Inflammatory macrophage (primary cell): ENCODE results near the gene ANGPTL2.
"Not testable (repeated sequence)": the region's sequence is repeated elsewhere in the genome, so short reads cannot be mapped to it uniquely, and the experiment has no call there.

ENCODE experiments used
- DNase-seq, 2 donors: peaks; one replicate each; pipeline ENCODE4 v3.0.0-alpha.2; 2020 to 2022
- total RNA-seq, 18 experiments: gene quantifications; one replicate each; lab custom pipeline; 2026; ENCODE audit warnings: mixed read lengths in 6 of 18, inconsistent platforms in 2 of 18; lab: John Stamatoyannopoulos, UW

ANGPTL2 gene
- total RNA-seq: 0 to 0.32 (median 0.04) reads per million in 18 experiments

- peak; percentile 32 to 50 for DNase-seq
Measured at GRCh38 chr9:127122176-127123063, at the start of gene ANGPTL2. ANGPTL2 (minus strand) TSS chr9:127122635; CDS start chr9:127108731, 13,904 bp downstream.

DNA sequence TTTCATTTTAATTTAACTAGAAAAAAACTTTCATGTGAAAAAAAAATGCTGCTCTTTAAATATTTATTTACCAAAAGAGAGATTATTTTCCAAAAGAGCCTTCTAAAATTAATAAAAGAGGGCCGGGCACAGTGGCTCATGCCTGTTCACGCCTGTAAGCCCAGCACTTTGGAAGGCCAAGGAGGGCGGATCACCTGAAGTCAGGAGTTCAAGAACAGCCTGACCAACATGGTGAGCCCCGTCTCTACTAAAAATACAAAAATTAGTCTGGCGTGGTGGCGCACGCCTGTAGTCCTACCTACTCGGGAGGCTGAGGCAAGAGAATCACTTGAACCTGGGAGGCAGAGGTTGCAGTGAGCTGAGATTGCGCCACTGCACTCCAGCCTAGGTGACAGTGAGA, 48.9 kb upstream of the ANGPTL2 start:
- not testable (repeated sequence) for DNase-seq

- DNase-seq: no peak
Measured at GRCh38 chr9:127170652-127171051, 48.2 kb upstream of the ANGPTL2 start.

GRCh38 chr9:127170103-127170502, 47.7 kb upstream of the ANGPTL2 start:
- no peak for DNase-seq

DNA sequence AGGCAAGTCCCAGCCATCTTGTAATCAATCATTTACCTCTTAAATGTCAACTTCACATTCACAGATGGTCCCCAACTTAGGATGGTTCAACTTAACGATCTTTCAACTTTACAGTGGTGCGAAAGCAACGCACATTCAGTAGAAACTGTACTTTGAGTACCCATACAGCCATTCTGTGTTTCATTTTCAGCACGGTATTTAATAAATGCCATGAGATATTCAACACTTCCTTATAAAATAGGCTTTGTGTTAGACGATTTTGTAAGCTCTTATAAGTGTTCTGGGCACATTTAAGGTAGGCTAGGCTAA, 47.1 kb upstream of the ANGPTL2 start:
- DNase-seq: no peak

- no peak for DNase-seq
Measured at GRCh38 chr9:127168756-127169574, 46.5 kb upstream of the ANGPTL2 start.

GRCh38 chr9:127167560-127168326, 45.3 kb upstream of the ANGPTL2 start:
- no peak for DNase-seq

GRCh38 chr9:127166651-127167524, 44.5 kb upstream of the ANGPTL2 start:
- no peak for DNase-seq

DNA sequence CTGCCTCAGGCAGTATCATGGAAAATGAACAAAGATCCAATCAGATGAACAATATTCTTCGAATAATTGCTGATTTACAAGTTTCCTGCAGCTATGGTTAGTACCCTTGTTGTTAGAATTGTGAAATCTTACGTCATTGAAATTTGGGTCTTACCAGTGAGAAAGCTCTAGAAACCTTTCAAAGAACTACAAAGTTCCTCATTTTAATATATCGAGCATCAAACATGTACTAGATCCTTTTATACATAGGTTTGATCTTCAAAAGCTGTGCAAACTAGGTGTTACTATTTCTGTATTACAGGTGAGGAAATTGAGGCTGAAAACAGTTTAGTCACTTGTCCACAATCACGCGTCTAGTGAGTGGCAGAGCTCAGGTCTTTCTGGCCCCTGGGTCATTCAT, 43.7 kb upstream of the ANGPTL2 start:
- DNase-seq: peak in 1 of 2 donors; percentile 26

DNA sequence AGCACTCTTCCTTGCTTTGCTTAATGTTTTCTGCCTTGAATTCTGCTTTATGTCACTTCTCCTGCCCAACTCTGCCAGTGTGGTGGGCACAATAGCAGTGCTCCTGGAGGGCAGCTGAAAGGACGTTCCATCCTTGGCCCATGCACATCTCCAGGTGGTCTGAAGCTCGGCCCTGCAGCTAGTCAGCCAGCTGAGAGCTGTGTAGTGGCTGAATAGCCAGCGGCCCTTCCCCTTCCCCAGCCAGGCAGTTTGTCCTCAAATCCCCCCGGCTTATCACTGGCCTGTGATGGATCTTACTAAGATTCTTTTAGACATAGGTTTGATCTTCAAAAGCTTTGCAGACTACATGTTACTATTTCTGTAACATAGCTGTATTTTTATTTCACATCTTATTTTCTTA, 42.7 kb upstream of the ANGPTL2 start:
- DNase-seq: no peak

- peak; percentile 34 to 67 for DNase-seq
Measured at GRCh38 chr9:127163409-127163808, 41.0 kb upstream of the ANGPTL2 start.

DNA sequence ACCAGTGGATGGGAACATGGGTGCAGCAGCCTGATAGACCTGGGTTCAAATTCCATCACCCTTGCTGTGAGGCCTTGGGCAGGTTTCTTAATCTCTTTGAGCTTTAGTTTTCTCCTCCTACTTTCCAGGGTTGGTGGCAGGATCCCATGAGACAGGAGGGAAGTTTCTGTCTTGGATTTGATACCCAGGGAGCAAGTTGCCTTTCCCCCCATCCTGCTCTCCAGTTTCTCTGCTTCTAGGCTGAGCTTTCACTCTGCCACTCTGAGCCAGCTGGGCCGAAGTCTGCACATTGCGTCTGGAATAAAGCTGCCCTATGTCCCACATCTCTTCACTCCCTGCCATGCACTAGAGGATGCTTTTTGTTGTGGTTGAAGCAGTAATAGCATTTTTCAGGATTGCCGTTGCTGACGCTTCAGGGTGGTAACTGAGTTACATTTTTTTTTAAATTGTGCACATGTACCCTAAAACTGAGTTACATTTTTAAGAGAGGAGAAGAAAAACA, 40.5 kb upstream of the ANGPTL2 start:
- no peak for DNase-seq

- DNase-seq: peak; percentile 40 to 58
Measured at GRCh38 chr9:127162046-127162863, 39.8 kb upstream of the ANGPTL2 start.

- no peak for DNase-seq
Measured at GRCh38 chr9:127161081-127161624, 38.7 kb upstream of the ANGPTL2 start.

- DNase-seq: no peak
Measured at GRCh38 chr9:127159949-127160610, 37.6 kb upstream of the ANGPTL2 start.

DNA sequence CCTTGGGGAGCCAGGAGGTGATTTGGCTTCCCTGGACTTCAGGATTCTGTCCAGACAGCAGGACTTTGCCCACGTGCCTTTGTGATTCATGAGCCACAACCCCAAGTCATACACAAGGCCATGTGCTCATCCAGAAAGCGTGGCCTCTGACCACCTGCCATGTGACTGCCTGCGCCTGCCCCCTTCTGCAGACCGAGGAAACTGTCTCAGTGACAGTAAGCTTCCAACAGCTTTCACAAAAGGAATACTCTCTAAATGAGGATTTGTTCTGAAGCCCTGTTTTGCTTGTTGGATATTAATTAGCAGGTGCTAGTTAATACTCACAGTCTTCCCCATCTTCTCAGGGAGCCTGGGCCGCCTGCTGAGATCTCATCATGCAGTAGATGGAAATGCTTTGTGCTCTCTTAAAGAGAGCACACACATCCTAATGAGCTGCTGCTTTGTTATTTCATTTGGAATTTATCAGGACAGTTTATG, 36.9 kb upstream of the ANGPTL2 start:
- peak; percentile 52 to 85 for DNase-seq

DNA sequence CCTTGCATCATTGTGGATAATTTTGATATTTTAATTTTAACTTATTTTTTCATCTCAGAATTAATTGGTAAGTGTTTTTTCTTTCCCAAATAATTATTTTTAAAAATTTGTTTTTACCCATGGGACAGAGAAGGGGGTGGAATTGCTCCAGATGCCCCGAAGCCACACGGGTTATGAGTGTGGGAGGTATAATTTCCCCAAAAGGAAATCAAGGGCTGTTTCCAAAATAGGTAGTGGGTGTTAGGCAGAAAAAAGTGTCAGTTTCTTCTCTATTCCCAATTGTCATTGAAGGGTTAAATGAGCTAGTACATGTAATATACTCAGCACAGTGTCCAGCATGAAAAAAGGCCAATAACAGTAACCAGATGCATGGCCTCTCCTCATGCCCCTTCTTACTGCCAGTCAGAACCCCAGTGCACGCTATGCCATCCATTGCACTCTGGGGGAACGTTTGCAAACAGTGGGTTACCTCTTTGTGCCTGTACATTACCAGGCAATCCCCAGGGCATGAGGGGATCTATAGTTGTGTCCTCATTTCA, 36.4 kb upstream of the ANGPTL2 start:
- peak; percentile 35 to 55 for DNase-seq

DNA sequence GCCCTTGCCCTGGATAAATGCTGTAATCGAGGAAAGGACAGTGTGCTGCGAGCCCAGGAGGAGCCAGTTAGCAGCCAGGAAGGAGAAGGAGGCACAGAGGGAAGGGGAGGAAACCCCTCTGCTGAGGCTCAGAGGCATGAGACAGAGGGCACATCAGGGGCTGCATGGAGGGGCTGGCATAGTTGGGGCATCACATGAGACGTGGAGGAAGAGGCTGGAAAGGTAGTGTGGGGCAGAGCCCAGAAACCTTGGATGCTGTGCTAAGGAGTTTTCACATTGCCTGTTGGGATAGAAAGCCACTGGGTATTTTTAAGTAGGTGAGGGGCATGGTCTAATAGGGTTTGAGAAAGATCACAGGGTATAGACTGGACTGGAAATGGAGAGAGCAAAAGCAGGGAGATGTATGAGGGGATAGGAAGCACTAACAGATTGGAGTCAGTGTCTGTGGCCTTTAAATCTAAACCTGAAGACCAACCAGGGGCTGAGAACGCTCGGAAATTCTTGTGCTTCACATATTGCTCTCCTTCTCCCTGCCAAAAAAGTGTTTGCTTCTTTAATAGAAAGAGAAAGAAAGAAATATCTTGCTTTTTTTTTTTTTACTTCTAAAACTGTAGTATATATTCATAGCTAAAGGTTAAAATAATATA, 33.0 kb upstream of the ANGPTL2 start:
- no peak for DNase-seq
